GM21381 (cell line): ENCODE data around the gene TBC1D22A.
"Not testable (repeated sequence)": the region's sequence is repeated elsewhere in the genome, so short reads cannot be mapped to it uniquely, and the experiment has no call there.

ENCODE experiments used
- ATAC-seq: cut with Tn5 transposase; IDR thresholded peaks from one replicate; pipeline ENCODE4 v1.9.1; 2021; ENCODE audit warnings: mild to moderate bottlenecking, moderate library complexity; ENCODE audit not compliant: unreplicated experiment

Gene TBC1D22A

DNA sequence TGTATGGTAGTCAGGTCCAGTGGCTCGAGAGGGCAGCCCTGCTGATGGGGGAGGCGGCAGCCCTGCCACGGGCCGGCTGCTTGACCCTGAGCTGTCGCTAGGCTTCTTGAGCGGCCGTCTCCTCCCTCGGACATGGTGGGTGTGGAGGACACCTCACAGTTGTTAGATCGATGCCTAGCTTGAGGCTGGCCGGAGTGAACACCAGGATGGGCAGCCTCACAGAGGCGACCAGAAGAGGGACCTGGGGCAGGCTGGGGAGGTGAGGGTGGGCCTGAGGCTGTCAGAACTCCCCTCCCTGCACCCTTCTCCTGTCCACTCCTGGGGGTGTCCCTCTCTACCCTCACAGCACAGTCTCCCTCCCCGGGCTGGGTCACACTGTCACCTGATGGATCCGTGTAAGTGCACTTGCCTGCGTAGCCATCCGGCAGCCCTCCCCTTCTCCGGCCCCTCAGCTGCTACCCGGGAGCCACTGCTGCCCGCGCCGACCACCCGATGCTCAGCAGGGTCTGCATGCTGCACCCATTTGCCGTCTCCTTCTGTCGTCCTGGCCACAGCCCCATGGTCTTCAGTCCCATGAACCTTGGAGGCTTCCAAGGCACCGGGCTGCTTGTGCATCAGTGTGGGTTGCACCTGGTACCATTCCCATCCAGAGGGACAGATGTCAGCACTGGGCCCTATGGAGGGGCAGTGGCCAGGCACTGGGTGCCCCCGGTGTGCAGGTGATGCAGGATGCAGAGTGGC is 394.1 kb downstream of the TBC1D22A start:
- no peak for ATAC-seq

- no peak for ATAC-seq
These were observed 394.6 kb downstream of the TBC1D22A start for GRCh38 chr22:47157093-47157420.

GRCh38 chr22:47157486-47158270 is 395.2 kb downstream of the TBC1D22A start:
- ATAC-seq, result no peak

DNA sequence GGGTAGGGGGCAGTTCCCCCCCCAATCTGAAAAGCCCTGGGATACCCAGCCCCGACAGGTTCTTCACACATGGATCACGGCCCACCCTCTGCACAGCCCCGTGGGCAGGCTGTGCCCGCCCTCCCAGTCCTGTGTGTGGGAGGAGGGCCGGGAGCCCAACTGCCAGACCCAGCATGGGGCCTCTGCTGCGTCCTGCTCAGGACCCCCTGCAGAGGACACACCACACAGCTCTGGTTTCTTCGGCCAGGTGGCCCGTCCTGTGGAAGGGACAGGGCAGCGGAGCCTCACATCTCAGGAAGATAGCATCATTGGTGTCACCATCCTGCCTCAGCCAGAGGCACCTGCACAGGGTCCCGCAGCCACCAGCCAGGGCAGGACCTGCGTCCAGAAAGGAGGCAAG is 396.0 kb downstream of the TBC1D22A start:
- ATAC-seq, result no peak

DNA sequence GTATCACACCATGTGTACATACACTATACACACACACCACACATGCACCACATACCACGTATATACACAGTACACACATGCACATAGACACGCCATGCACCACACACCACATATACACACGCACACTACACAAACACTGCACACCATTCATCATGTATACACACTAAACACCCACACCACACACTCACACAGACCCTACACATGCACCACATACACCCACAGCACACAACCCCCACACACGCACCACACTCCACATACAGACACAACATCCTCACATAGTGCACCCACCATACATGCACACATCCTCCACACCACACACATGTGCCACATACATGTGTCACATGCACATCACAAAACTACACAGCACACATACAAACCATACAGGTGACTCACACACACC is 397.1 kb downstream of the TBC1D22A start:
- ATAC-seq, result no peak

- ATAC-seq, result no peak
These were observed 397.7 kb downstream of the TBC1D22A start for GRCh38 chr22:47160141-47160541.

- ATAC-seq, result no peak
These were observed 398.5 kb downstream of the TBC1D22A start for GRCh38 chr22:47160781-47161520.

DNA sequence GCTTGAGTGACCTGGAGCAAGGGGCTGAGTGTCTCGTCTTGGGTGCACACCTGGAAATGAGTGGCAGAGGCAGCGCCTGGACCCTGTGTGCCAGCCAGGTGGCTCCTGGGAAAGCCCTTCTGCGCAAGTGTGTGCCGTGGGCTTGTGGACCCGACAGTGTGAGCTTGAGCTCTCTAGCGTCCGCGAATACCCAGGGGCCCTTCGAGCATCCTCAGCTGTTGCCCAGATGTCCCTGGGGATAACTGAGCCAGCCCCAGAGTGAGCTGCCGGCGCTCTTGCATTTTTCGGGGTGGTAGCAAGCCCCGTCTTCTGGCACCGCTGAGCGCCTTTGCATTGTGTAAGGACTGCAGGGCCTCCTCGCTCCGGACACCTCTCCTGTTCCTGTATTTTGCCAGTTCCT is 399.2 kb downstream of the TBC1D22A start:
- ATAC-seq, result no peak

GRCh38 chr22:47162865-47163264 is 400.4 kb downstream of the TBC1D22A start:
- no peak for ATAC-seq

GRCh38 chr22:47163481-47163855 is 401.0 kb downstream of the TBC1D22A start:
- ATAC-seq, result no peak

DNA sequence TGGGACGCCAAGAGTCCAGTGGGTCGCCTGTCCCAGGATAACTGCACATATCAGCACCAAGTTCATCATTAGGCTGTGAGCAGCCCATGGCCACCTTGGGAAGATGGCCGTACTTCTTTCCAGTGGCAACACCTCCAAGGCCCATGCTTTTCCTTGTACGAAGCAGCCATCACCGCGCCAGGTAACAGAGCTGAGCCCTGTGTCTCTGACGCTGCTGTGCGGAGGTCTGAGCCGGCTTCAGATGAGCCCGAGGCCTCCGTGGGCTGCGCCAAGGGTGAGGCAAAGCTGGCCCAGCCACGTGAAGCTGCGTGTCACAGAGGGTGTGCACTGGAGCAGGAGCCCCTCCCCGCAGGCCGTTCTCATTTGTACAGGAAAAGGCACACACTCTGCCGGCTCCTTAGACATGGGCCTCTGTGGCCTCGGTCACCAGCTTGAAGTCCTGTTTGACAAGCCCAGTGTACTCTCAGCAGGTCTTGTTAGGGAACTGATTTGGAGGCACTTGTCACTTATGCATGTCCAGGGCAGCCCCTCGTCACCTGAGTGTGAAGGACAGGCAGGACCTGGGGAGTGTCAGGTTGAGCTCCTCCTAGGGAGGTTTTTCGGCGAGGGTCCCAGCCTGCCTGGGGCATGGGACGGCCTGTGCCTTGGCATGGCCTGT is 401.5 kb downstream of the TBC1D22A start:
- ATAC-seq, result no peak

GRCh38 chr22:47164514-47165337 is 402.3 kb downstream of the TBC1D22A start:
- no peak for ATAC-seq

DNA sequence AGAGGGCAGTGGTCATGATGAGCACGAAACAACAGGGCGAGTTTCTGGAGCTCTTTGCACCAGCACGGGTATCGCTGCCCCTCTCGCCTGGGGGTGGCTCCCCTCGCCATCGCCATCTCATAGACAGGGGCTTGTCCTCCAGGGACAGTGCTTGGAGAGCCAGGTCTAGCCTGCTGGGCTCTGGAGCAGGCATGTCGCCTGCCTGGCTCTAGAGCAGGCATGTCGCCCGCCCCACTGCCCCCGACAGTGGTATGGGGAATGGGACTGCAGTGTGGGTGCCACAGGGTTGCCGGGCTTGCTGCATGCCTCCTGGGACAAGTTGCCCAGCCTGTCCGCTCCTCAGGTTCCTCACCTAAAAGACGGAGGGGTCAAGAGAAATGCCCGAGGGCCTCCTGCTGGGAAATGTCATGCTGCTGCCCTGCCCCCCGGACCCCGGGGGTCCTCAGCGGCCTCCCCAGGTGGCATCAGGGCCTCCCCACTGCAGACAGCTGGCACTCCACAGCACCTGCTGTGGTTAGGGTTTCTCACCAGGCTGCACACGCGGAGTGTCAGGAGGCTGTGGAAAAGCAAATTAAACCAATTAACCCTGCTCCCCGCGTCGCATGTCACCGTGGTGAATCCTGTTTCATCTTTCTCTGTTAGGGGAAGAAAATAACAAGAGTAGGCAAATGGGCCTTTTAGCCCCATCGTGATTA is 403.0 kb downstream of the TBC1D22A start:
- ATAC-seq, result no peak

GRCh38 chr22:47166033-47166404 is 403.6 kb downstream of the TBC1D22A start:
- ATAC-seq, result no peak

GRCh38 chr22:47166446-47167016 is 404.1 kb downstream of the TBC1D22A start:
- no peak for ATAC-seq

DNA sequence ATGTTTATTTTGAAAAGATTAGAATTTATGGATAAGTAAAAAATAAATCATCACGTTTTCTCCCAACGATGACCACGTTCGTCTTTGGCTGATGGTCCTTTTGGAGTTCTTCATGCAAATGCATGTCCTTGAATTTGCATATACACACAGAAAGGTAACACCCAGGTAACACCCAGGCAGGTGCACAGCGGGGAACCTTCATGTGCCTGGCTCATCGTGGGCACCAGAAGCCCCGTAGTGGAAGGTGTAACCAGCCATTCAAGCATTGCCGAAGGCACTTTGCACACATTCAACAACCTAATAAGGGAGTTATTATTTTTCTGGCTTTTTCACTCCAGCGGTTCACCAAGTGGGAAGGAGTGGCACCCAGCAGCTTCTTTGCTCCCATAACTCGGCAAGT is 404.6 kb downstream of the TBC1D22A start:
- no peak for ATAC-seq

GRCh38 chr22:47167921-47168320 is 405.5 kb downstream of the TBC1D22A start:
- ATAC-seq, result not testable (repeated sequence)

- no peak for ATAC-seq
These were observed 406.0 kb downstream of the TBC1D22A start for GRCh38 chr22:47168441-47168840.
